ENCODE data around the gene FUCA2. TPM values are rescaled to one million over a fixed set of nuclear protein-coding genes. Genes with fewer than 3 reads are reported as not detected.
A peak's percentile ranks its signal among the peaks of the same experiment; 100 is the strongest.

The FUCA2 gene
- total RNA-seq, 1 experiment from 2014 or later: 48.5 TPM

- TF ChIP-seq PRDM15 (CRISPR knock-in tag; IDR thresholded peaks at IDR 0.05) (0 out of 2 replicates have a peak, but pooled peaks have one; percentile 33), NFE2L1 (CRISPR knock-in tag; IDR thresholded peaks at IDR 0.05) (no peak), RELA (CRISPR knock-in tag; IDR thresholded peaks at IDR 0.05; ENCODE audit: borderline replicate concordance) (no peak), RORB (CRISPR knock-in tag; IDR thresholded peaks at IDR 0.05) (no peak), TEAD4 (CRISPR knock-in tag; IDR thresholded peaks at IDR 0.05) (peak; percentile 42; the same call in 1 of the 2 replicates), TCF7 (CRISPR knock-in tag; IDR thresholded peaks at IDR 0.05; ENCODE audit: low read depth) (peak; percentile 73; the same call in 1 of the 2 replicates), ZNF232 (CRISPR knock-in tag; IDR thresholded peaks at IDR 0.05) (no peak), ESRRA (CRISPR knock-in tag; IDR thresholded peaks at IDR 0.05; ENCODE audit: borderline replicate concordance) (no peak), CREB1 (CRISPR knock-in tag; IDR thresholded peaks at IDR 0.05) (0 out of 2 replicates have a peak, but pooled peaks have one; percentile 16), ELF4 (CRISPR knock-in tag; IDR thresholded peaks at IDR 0.05; ENCODE audit: low read depth) (0 out of 2 replicates have a peak, but pooled peaks have one; percentile 47), FOXK1 (CRISPR knock-in tag; IDR thresholded peaks at IDR 0.05) (peak; percentile 81), FOXP1 (CRISPR knock-in tag; IDR thresholded peaks at IDR 0.05; ENCODE audit: borderline replicate concordance) (peak; percentile 89; the same call in 1 of the 2 replicates), ATF1 (CRISPR knock-in tag; IDR thresholded peaks at IDR 0.05) (no peak; the same call in 1 of the 2 replicates), ATF3 (CRISPR knock-in tag; conservative IDR thresholded peaks at IDR 0.05) (0 out of 2 replicates have a peak, but pooled peaks have one; percentile 58), ETV6 (CRISPR knock-in tag; IDR thresholded peaks at IDR 0.05) (peak; percentile 86), ZBTB21 (CRISPR knock-in tag; IDR thresholded peaks at IDR 0.05; ENCODE audit: borderline replicate concordance) (no peak), ATF6 (CRISPR knock-in tag; IDR thresholded peaks at IDR 0.05) (no peak), JAZF1 (CRISPR knock-in tag; IDR thresholded peaks at IDR 0.05) (no peak), IRF2 (CRISPR knock-in tag; IDR thresholded peaks at IDR 0.05; ENCODE audit: borderline replicate concordance, low read depth) (no peak), CREM (CRISPR knock-in tag; IDR thresholded peaks at IDR 0.05) (peak; percentile 66), USF2 (CRISPR knock-in tag; IDR thresholded peaks at IDR 0.05) (peak; percentile 94), ZNF512 (CRISPR knock-in tag; IDR thresholded peaks at IDR 0.05; ENCODE audit: borderline replicate concordance) (no peak)
- TF ChIP-seq, protein P1, sequence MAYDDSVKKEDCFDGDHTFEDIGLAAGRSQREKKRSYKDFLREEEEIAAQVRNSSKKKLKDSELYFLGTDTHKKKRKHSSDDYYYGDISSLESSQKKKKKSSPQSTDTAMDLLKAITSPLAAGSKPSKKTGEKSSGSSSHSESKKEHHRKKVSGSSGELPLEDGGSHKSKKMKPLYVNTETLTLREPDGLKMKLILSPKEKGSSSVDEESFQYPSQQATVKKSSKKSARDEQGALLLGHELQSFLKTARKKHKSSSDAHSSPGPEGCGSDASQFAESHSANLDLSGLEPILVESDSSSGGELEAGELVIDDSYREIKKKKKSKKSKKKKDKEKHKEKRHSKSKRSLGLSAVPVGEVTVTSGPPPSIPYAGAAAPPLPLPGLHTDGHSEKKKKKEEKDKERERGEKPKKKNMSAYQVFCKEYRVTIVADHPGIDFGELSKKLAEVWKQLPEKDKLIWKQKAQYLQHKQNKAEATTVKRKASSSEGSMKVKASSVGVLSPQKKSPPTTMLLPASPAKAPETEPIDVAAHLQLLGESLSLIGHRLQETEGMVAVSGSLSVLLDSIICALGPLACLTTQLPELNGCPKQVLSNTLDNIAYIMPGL (CRISPR knock-in tag; IDR thresholded peaks at IDR 0.05): peak; percentile 89
- TF ChIP-seq, protein P2, sequence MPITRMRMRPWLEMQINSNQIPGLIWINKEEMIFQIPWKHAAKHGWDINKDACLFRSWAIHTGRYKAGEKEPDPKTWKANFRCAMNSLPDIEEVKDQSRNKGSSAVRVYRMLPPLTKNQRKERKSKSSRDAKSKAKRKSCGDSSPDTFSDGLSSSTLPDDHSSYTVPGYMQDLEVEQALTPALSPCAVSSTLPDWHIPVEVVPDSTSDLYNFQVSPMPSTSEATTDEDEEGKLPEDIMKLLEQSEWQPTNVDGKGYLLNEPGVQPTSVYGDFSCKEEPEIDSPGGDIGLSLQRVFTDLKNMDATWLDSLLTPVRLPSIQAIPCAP (CRISPR knock-in tag; IDR thresholded peaks at IDR 0.05): no peak; the same call in 1 of the 2 replicates
- TF ChIP-seq, protein P3, sequence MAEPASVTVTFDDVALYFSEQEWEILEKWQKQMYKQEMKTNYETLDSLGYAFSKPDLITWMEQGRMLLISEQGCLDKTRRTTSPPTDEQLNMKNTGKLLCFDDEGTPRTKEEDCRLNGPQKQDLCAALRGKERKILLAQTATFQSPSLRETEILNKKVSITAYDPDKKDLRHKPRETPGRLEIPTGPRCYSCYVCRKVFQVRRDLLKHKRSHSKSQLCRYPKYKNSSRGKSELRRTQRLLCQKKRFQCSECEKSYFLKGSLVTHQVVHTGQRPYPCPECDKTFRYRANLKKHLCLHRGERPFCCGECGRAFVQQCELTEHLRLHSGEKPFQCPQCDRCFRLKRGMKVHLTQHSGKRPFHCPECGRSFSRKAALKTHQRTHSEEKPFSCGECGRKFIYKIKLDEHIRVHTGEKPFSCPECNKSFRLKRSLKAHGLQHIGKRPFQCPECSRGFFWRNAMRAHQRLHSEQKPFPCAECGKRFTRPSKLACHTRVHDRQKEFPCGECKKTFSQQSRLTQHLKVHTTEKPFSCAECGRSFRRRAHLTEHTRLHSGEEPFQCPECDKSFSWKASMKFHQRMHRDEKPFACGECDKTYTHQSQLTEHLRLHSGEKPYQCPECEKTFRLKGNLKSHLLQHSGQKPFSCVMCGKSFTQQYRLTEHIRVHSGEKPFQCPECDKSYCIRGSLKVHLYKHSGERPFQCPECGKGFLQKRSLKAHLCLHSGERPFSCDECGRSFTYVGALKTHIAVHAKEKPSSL (CRISPR knock-in tag; conservative IDR thresholded peaks at IDR 0.05): no peak
These were observed at the start of gene FUCA2 (continued) for GRCh38 chr6:143510991-143511891.

Measured in WTC11 (cell line).